Upper lobe of left lung (tissue), 6 donors: ENCODE results near the gene FAM13B. TPM values are rescaled to one million over a fixed set of nuclear protein-coding genes. Genes with fewer than 3 reads are reported as not detected.

ENCODE experiments used
- ATAC-seq, 2 donors: fragments of 200-7000 bp; cut with Tn5 transposase; one replicate each; pipeline ENCODE4 v1.9.1; 2022; ENCODE audit warnings: mild to moderate bottlenecking in 2 of 2, moderate library complexity in 2 of 2; ENCODE audit not compliant: low FRiP score in 2 of 2
- DNase-seq, 2 donors: peaks; one replicate each; pipeline ENCODE4 v3.0.0-alpha.2; 2019 to 2020
- H3K27ac ChIP-seq, 4 donors: fragments of 200-600 bp; sonication (generic); one replicate each; pipeline ENCODE4 v1.5.1; 2016 to 2019
- H3K27me3 ChIP-seq, 4 donors: fragments of 200-600 bp; sonication (generic); one replicate each; pipeline ENCODE4 v1.5.1; 2017 to 2019
- H3K36me3 ChIP-seq, 4 donors: fragments of 200-600 bp; sonication (generic); one replicate each; pipeline ENCODE4 v1.5.1; 2016 to 2019
- H3K4me1 ChIP-seq, 4 donors: fragments of 200-600 bp; sonication (generic); one replicate each; pipeline ENCODE4 v1.5.1; 2018 to 2019
- H3K4me3 ChIP-seq, 4 donors: fragments of 200-600 bp; sonication (generic); one replicate each; pipeline ENCODE4 v1.5.1; 2017 to 2019; ENCODE audit warnings: mild to moderate bottlenecking in 2 of 4, moderate library complexity in 1 of 4
- H3K9me3 ChIP-seq, 4 donors: fragments of 200-600 bp; sonication (generic); one replicate each; pipeline ENCODE4 v1.5.1; 2018 to 2019
- EP300 ChIP-seq, 4 donors: sonication (generic); formaldehyde crosslinking; IDR thresholded peaks; one replicate each; pipeline ENCODE4 v1.5.1; 2017; ENCODE audit warnings: antibody characterized with exemption in 4 of 4, control low read depth in 2 of 4
- POLR2A ChIP-seq, 4 donors: fragments of 450-650 bp; IDR thresholded peaks; one replicate each; pipeline ENCODE4 v1.5.1; 2016 to 2017; ENCODE audit warnings: antibody characterized with exemption in 4 of 4, mild to moderate bottlenecking in 2 of 4
- POLR2AphosphoS5 ChIP-seq, 2 donors: sonication (generic); formaldehyde crosslinking; IDR thresholded peaks; one replicate each; pipeline ENCODE4 v1.5.1; 2017; ENCODE audit warnings: antibody characterized with exemption in 2 of 2
- WGBS, 2 donors: methylation state at CpG; one replicate each; pipeline ENCODE4 v1.1.5; 2017 to 2018; 5-methylcytosine and 5-hydroxymethylcytosine counted together
- total RNA-seq, 6 donors: library from RNA; depleted of rRNA in 4 of 6; stranded (reverse); fragments of >200 nt in 4 of 6; gene quantifications; one replicate each; pipeline versions ENCODE4 v1.1.0 to v1.2.1, GENCODE V29; 2016 to 2021
- TF ChIP-seq, protein P1 (sequence below), 6 experiments: fragments of 450-650 bp in 4 of 6; fragments of 200-600 bp in 2 of 6; sonication (generic) in 2 of 6; IDR thresholded peaks; one replicate each; pipeline ENCODE4 v1.5.1; 2016 to 2019; ENCODE audit warnings: antibody characterized with exemption in 6 of 6
- donor health status: DM: no; HTN: no; CAD: no; lungs with moderate emphysema.
- donor health status: DM: no; HTN: yes; CAD: no; lungs with severe emphysema.

The FAM13B gene
- total RNA-seq, 6 donors from 2014 or later = 27.1 to 62.9 (median 40.7) TPM

- no peak for TF ChIP-seq POLR2AphosphoS5 (IDR thresholded peaks at IDR 0.05)
- TF ChIP-seq, protein P1, sequence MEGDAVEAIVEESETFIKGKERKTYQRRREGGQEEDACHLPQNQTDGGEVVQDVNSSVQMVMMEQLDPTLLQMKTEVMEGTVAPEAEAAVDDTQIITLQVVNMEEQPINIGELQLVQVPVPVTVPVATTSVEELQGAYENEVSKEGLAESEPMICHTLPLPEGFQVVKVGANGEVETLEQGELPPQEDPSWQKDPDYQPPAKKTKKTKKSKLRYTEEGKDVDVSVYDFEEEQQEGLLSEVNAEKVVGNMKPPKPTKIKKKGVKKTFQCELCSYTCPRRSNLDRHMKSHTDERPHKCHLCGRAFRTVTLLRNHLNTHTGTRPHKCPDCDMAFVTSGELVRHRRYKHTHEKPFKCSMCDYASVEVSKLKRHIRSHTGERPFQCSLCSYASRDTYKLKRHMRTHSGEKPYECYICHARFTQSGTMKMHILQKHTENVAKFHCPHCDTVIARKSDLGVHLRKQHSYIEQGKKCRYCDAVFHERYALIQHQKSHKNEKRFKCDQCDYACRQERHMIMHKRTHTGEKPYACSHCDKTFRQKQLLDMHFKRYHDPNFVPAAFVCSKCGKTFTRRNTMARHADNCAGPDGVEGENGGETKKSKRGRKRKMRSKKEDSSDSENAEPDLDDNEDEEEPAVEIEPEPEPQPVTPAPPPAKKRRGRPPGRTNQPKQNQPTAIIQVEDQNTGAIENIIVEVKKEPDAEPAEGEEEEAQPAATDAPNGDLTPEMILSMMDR (IDR thresholded peaks at IDR 0.05) = no peak
- no peak for TF ChIP-seq EP300 (IDR thresholded peaks at IDR 0.05)
- no peak for DNase-seq
These were observed 138.3 kb downstream of the FAM13B start for GRCh38 chr5:137894586-137894985.

GRCh38 chr5:137891849-137892248 is 141.0 kb downstream of the FAM13B start:
- no peaks in the 10 kb centered on the region for H3K27me3 ChIP-seq
- 92 to 95% methylated on average over 3 of the region's 3 CpGs for WGBS, 2 donors
- DNase-seq = no peak
- H3K27ac ChIP-seq = no peak overlapping the region
- TF ChIP-seq, protein P1 (IDR thresholded peaks at IDR 0.05) = no peak
- TF ChIP-seq POLR2AphosphoS5 (IDR thresholded peaks at IDR 0.05) (no peak), EP300 (IDR thresholded peaks at IDR 0.05) (no peak), POLR2A (IDR thresholded peaks at IDR 0.05) (no peak)
- no peaks in the 10 kb centered on the region for H3K9me3 ChIP-seq
- ATAC-seq = no peak
- H3K4me1 ChIP-seq = peaks cover 0 to 11% (median 0%) of the 10 kb centered on the region in 4 donors
- H3K4me3 ChIP-seq = no peak overlapping the region
- H3K36me3 ChIP-seq = no peaks in the 10 kb centered on the region

More at GRCh38 chr5:137894586-137894985, 138.3 kb downstream of the FAM13B start:
- Histone ChIP-seq H3K4me1 (peaks cover 0 to under 1% (median 0%) of the 10 kb centered on the region in 4 donors), H3K27me3 (no peaks in the 10 kb centered on the region), H3K4me3 (no peak overlapping the region), H3K36me3 (no peaks in the 10 kb centered on the region), H3K27ac (no peak overlapping the region), H3K9me3 (no peaks in the 10 kb centered on the region)
- no peak for ATAC-seq

DNA sequence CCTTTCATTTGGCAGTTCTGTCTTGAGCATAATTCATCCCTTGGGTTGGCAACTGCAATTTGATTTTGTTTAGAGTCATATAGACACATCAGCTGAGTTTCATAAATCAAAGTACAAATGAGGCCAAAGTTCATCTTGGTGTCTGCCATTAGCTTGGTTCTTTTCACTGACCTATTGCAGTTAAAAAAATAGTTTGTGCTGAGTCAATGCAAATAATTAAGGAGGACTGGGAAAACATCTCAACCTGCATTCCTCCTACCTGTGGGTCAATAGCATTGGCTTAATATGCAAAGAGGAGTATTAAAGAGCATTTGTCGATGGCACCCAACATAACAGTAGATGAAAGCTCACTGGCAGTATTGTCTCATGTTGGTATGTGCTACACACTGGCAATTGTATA is 142.0 kb downstream of the FAM13B start:
- DNase-seq (no peak), ATAC-seq (no peak)
- WGBS, 2 donors = 74 to 91% methylated on average over 1 of the region's 1 CpG
- Histone ChIP-seq H3K27me3 (no peaks in the 10 kb centered on the region), H3K4me1 (peaks cover 0 to 11% (median 0%) of the 10 kb centered on the region in 4 donors), H3K9me3 (no peaks in the 10 kb centered on the region), H3K4me3 (no peak overlapping the region), H3K27ac (no peak overlapping the region), H3K36me3 (no peaks in the 10 kb centered on the region)
- TF ChIP-seq POLR2AphosphoS5 (IDR thresholded peaks at IDR 0.05) = no peak
- TF ChIP-seq, protein P1 (IDR thresholded peaks at IDR 0.05) = no peak
- TF ChIP-seq EP300 (IDR thresholded peaks at IDR 0.05) = no peak
- TF ChIP-seq POLR2A (IDR thresholded peaks at IDR 0.05) = no peak

DNA sequence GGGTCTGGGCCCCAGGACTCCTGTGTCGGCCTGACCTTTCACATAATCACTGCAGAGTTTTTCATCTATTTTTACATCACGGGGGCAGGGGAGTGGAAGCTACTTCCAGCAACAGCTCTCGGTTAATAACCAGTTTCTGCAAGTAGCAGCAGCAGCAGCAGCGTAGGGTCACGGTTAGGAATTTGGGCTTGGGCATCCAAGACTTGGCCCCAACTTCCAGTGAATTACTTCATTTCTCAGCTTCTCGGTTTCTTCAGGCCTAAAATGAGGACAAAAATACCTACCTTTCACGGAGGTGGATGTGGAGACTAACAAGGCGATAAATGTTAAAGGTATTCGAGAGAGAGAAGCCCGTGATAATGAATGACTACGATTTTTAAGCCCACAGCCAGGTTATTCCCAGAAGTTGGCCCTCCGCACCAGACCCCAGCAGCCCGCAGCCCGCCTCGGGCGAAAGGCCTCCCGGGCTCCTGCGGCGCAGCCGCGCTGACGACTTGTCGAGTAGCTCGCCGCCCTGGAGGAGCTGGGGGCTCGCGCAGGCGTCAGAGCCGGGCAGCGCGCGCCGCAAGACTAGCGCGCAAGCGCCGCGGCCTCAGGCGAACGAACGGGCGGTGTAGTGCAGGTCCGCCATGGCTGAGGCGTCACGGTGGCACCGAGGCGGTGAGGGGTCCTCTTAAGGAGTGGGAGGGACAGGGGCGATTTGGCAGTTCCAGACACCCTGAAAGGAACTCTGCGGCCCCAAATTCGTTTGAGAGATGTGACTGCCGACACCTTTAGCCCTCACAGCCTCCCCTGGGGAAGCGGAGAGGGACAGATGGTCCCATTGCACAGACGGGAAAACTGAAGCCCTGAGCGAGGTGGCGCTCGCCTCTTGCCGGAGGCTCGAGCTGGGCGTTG is 143.8 kb downstream of the FAM13B start, which contains the start of gene PKD2L2:
PKD2L2 (plus strand) TSS at position 595 of the 897 bp plus-strand sequence; CDS start at position 630, 35 bp downstream.
- Histone ChIP-seq H3K9me3 (no peaks in the 10 kb centered on the region), H3K4me3 (peak within 1 kb of the TSS in 3 of 4 donors; percentile 44 to 51 (median 51)), H3K27ac (peak within 1 kb of the TSS; percentile 45 to 84 (median 68)), H3K36me3 (no peaks in the 10 kb centered on the region), H3K27me3 (no peaks in the 10 kb centered on the region), H3K4me1 (peaks cover 0 to 11% (median 0%) of the 10 kb centered on the region in 4 donors)
- 24 to 44% methylated on average over 22 to 44 of the region's 59 CpGs for WGBS, 2 donors
- peak; percentile 21 to 64 for TF ChIP-seq POLR2AphosphoS5 (IDR thresholded peaks at IDR 0.05)
- no peak for TF ChIP-seq EP300 (IDR thresholded peaks at IDR 0.05)
- peak in 3 of 4 donors; percentile 44 to 75 (median 55) for TF ChIP-seq POLR2A (IDR thresholded peaks at IDR 0.05)
- ATAC-seq = peak; percentile 96 to 99
- peak; percentile 85 to 96 for DNase-seq

GRCh38 chr5:137888466-137888862 is 144.4 kb downstream of the FAM13B start:
- Histone ChIP-seq H3K36me3 (no peaks in the 10 kb centered on the region), H3K27ac (peak overlapping the region; percentile 45 to 84 (median 68)), H3K4me3 (peak overlapping the region in 3 of 4 donors; percentile 44 to 51 (median 51)), H3K4me1 (peaks cover 0 to 11% (median 0%) of the 10 kb centered on the region in 4 donors), H3K27me3 (no peaks in the 10 kb centered on the region), H3K9me3 (no peaks in the 10 kb centered on the region)
- no peak for DNase-seq
- TF ChIP-seq EP300 (IDR thresholded peaks at IDR 0.05) (no peak), POLR2AphosphoS5 (IDR thresholded peaks at IDR 0.05) (no peak), POLR2A (IDR thresholded peaks at IDR 0.05) (no peak)
- TF ChIP-seq, protein P1 (IDR thresholded peaks at IDR 0.05) = no peak
- ATAC-seq = no peak
- WGBS, 2 donors = 61 to 63% methylated on average over 7 of the region's 7 CpGs
